Spleen (tissue), 11 donors: ENCODE measurements around the gene THOC2. TPM values are rescaled to one million over a fixed set of nuclear protein-coding genes. Genes with fewer than 3 reads are reported as not detected.

Experiments
- DNase-seq: peaks from one replicate; pipeline ENCODE4 v3.0.0-alpha.2; 2020
- H3K27ac ChIP-seq, 8 donors: fragments of 200-600 bp; sonication (generic) in 7 of 8; 1 replicate in 4 of 8; 2 replicates in 4 of 8; pipeline versions ENCODE4 v1.5.0 to v1.8.0; 2016 to 2021; ENCODE audit warnings: inconsistent platforms in 4 of 8, mild to moderate bottlenecking in 4 of 8, moderate library complexity in 1 of 8
- H3K27me3 ChIP-seq, 7 donors: fragments of 200-600 bp; sonication (generic) in 6 of 7; replicated peaks in 1 of 7; 1 replicate in 4 of 7; 2 replicates in 3 of 7; pipeline versions ENCODE4 v1.5.0 to v1.8.0; 2016 to 2021; ENCODE audit warnings: inconsistent platforms in 3 of 7, mild to moderate bottlenecking in 1 of 7
- H3K36me3 ChIP-seq, 6 donors: fragments of 200-600 bp; sonication (generic) in 5 of 6; 1 replicate in 4 of 6; 2 replicates in 2 of 6; pipeline versions ENCODE4 v1.5.0 to v1.8.0; 2016 to 2021; ENCODE audit warnings: inconsistent platforms in 2 of 6
- H3K4me1 ChIP-seq, 6 donors: fragments of 200-600 bp; sonication (generic) in 5 of 6; 1 replicate in 3 of 6; 2 replicates in 3 of 6; pipeline versions ENCODE4 v1.5.0 to v1.8.0; 2016 to 2021; ENCODE audit warnings: inconsistent platforms in 3 of 6
- H3K4me3 ChIP-seq, 8 donors: fragments of 200-600 bp; sonication (generic) in 7 of 8; 1 replicate in 4 of 8; 2 replicates in 4 of 8; pipeline versions ENCODE4 v1.5.0 to v1.8.0; 2016 to 2021; ENCODE audit warnings: inconsistent platforms in 4 of 8, mild to moderate bottlenecking in 4 of 8, moderate library complexity in 2 of 8
- H3K9me3 ChIP-seq, 8 donors: fragments of 200-600 bp; sonication (generic) in 7 of 8; 1 replicate in 4 of 8; 2 replicates in 4 of 8; pipeline versions ENCODE4 v1.5.0 to v1.8.0; 2016 to 2021; ENCODE audit warnings: inconsistent platforms in 4 of 8
- CTCF ChIP-seq, 11 experiments: fragments of 200-600 bp in 7 of 11; fragments of 450-650 bp in 4 of 11; sonication (generic) in 4 of 11; IDR thresholded peaks in 8 of 11; conservative IDR thresholded peaks in 3 of 11; 1 replicate in 7 of 11; 2 replicates in 4 of 11; pipeline versions ENCODE4 v1.4.0 to v1.8.0; 2016 to 2021; ENCODE audit warnings: antibody characterized with exemption in 11 of 11, inconsistent platforms in 4 of 11, mild to moderate bottlenecking in 1 of 11
- POLR2A ChIP-seq, 3 donors: fragments of 450-650 bp; IDR thresholded peaks; one replicate each; pipeline ENCODE4 v1.5.1; 2017; ENCODE audit warnings: antibody characterized with exemption in 3 of 3, mild to moderate bottlenecking in 1 of 3
- POLR2AphosphoS5 ChIP-seq, 3 donors: sonication (generic); formaldehyde crosslinking; IDR thresholded peaks; one replicate each; pipeline ENCODE4 v1.5.1; 2017; ENCODE audit warnings: antibody characterized with exemption in 3 of 3
- whole genome bisulfite sequencing, 5 donors: extraction: QIAGEN DNeasy Blood & Tissue Kit in 3 of 5; methylation state at CpG; one replicate each; pipeline versions ENCODE4 v1.1.5 to v1.1.7; 2013 to 2018; 5-methylcytosine and 5-hydroxymethylcytosine counted together
- intact Hi-C: fragments of 100-400 bp; cut with DNase I; formaldehyde crosslinking; loops from one replicate; pipeline ENCODE4 v1.15.0; 2023; ENCODE audit warnings: low total_unique reads
- polyA plus RNA-seq, 3 donors: library from polyadenylated mRNA; stranded (reverse); fragments of 200-250 nt; gene quantifications; one replicate each; pipeline ENCODE4 v1.2.1, GENCODE V29; 2013
- total RNA-seq, 7 donors: library from RNA; depleted of rRNA in 3 of 7; stranded (reverse); fragments of >200 nt in 3 of 7; fragmentation: NEBNext Ultra II Directional in 4 of 7; extraction: Animal tissue kit (Norgen Biotek cat#: 25700) in 4 of 7; gene quantifications; one replicate each; pipeline versions ENCODE4 v1.1.0 to v1.2.1, GENCODE V29; 2016 to 2021
- donor health status: healthy with polysubstance abuse.
- donor health status: DM: no; HTN: no; CAD: no; lungs with moderate emphysema.
- donor health status: DM: no; HTN: no; CAD: no.
- donor health status: Bipolar disorder and iron deficiency.
- donor health status: healthy.
- donor health status: DM: no; HTN: no; CAD: no.
- donor health status: DM: yes; HTN: yes; CAD: no.

The THOC2 gene
- total and polyA plus RNA-seq, 10 donors = 36.4 to 158 (median 77.8) TPM

- no peak overlapping the region for H3K4me3 ChIP-seq
- H3K4me1 ChIP-seq = no peaks in the 10 kb centered on the region
- H3K27ac ChIP-seq = no peak overlapping the region
- no peaks in the 10 kb centered on the region for H3K27me3 ChIP-seq
- TF ChIP-seq POLR2AphosphoS5 (IDR thresholded peaks at IDR 0.05) = no peak
- no peak for TF ChIP-seq CTCF (IDR thresholded peaks at IDR 0.05 in 8 of 11, conservative IDR thresholded peaks at IDR 0.05 in 3 of 11)
- TF ChIP-seq POLR2A (IDR thresholded peaks at IDR 0.05) = no peak
- WGBS, 5 donors = 89 to 98% (median 95%) methylated on average over 6 of the region's 6 CpGs
- DNase-seq = no peak
- intact Hi-C loops = no loop called here
- H3K9me3 ChIP-seq = no peaks in the 10 kb centered on the region
- H3K36me3 ChIP-seq = peaks cover 0 to 87% (median 13%) of the 10 kb centered on the region in 6 donors
Observed at GRCh38 chrX:123607806-123608205, 125.0 kb downstream of the THOC2 start.

- TF ChIP-seq CTCF (IDR thresholded peaks at IDR 0.05 in 8 of 11, conservative IDR thresholded peaks at IDR 0.05 in 3 of 11) = no peak
- no peak for TF ChIP-seq POLR2A (IDR thresholded peaks at IDR 0.05)
- TF ChIP-seq POLR2AphosphoS5 (IDR thresholded peaks at IDR 0.05) = no peak
- 71 to 100% (median 94%) methylated on average over 1 of the region's 1 CpG for WGBS, 5 donors
Observed at GRCh38 chrX:123607270-123607669, 125.6 kb downstream of the THOC2 start.

GRCh38 chrX:123603491-123603890 is 129.4 kb downstream of the THOC2 start:
- TF ChIP-seq CTCF (IDR thresholded peaks at IDR 0.05 in 8 of 11, conservative IDR thresholded peaks at IDR 0.05 in 3 of 11) (no peak), POLR2A (IDR thresholded peaks at IDR 0.05) (no peak), POLR2AphosphoS5 (IDR thresholded peaks at IDR 0.05) (no peak)
- Histone ChIP-seq H3K9me3 (no peaks in the 10 kb centered on the region), H3K27me3 (no peaks in the 10 kb centered on the region), H3K36me3 (peaks cover 0 to 80% (median 16%) of the 10 kb centered on the region in 6 donors), H3K4me3 (no peak overlapping the region), H3K27ac (no peak overlapping the region), H3K4me1 (no peaks in the 10 kb centered on the region)
- WGBS, 5 donors = 80 to 96% (median 92%) methylated on average over 5 of the region's 5 CpGs
- no peak for DNase-seq
- intact Hi-C loops = no loop called here

More at GRCh38 chrX:123607270-123607669, 125.6 kb downstream of the THOC2 start:
- Histone ChIP-seq H3K4me3 (no peak overlapping the region), H3K27me3 (no peaks in the 10 kb centered on the region), H3K27ac (no peak overlapping the region), H3K36me3 (peaks cover 0 to 92% (median 16%) of the 10 kb centered on the region in 6 donors), H3K4me1 (no peaks in the 10 kb centered on the region), H3K9me3 (no peaks in the 10 kb centered on the region)
- DNase-seq = no peak
- intact Hi-C loops = no loop called here

- no peaks in the 10 kb centered on the region for H3K27me3 ChIP-seq
- no peak for TF ChIP-seq POLR2A (IDR thresholded peaks at IDR 0.05)
- no peak for TF ChIP-seq CTCF (IDR thresholded peaks at IDR 0.05 in 8 of 11, conservative IDR thresholded peaks at IDR 0.05 in 3 of 11)
- TF ChIP-seq POLR2AphosphoS5 (IDR thresholded peaks at IDR 0.05) = no peak
- no peaks in the 10 kb centered on the region for H3K4me1 ChIP-seq
- intact Hi-C loops = no loop called here
- no peaks in the 10 kb centered on the region for H3K9me3 ChIP-seq
- 83 to 98% (median 93%) methylated on average over 3 of the region's 3 CpGs for WGBS, 5 donors
- H3K27ac ChIP-seq = no peak overlapping the region
- H3K36me3 ChIP-seq = peaks cover 0 to 59% (median 16%) of the 10 kb centered on the region in 6 donors
- DNase-seq = no peak
- no peak overlapping the region for H3K4me3 ChIP-seq
Observed at GRCh38 chrX:123601437-123601836, 131.4 kb downstream of the THOC2 start.
